ENCODE measurements around the gene PTGFRN. TPM values are rescaled to one million over a fixed set of nuclear protein-coding genes. Genes with fewer than 3 reads are reported as not detected.

Gene PTGFRN
- total RNA-seq, 1 experiment from 2014 or later = 60.6 TPM

- Histone ChIP-seq H3K79me2 (ENCODE audit: insufficient read depth, low read length) (no peaks in the 10 kb centered on the region), H3K4me2 (ENCODE audit: low read length) (no peak overlapping the region), H3K36me3 (ENCODE audit: control insufficient read depth in 1 of 2, insufficient read depth in 2 of 2, low read length in 2 of 2) (no peaks in the 10 kb centered on the region), H3K4me1 (ENCODE audit: control insufficient read depth in 1 of 2, insufficient read depth in 2 of 2, low read length in 2 of 2) (no peaks in the 10 kb centered on the region), H3K27me3 (ENCODE audit: insufficient read depth, low read length) (no peaks in the 10 kb centered on the region), H4K20me1 (ENCODE audit: insufficient read depth) (no peaks in the 10 kb centered on the region), H3K9me3 (ENCODE audit: control insufficient read depth in 1 of 2, insufficient read depth in 1 of 2, low read depth in 1 of 2, low read length in 2 of 2) (no peaks in the 10 kb centered on the region), H3K27ac (ENCODE audit: low read depth, low read length) (no peak overlapping the region), H3K9me2 (ENCODE audit: insufficient read depth) (no peaks in the 10 kb centered on the region), H3K9ac (ENCODE audit: low read length) (no peak overlapping the region), H2AFZ (ENCODE audit: low read depth, low read length, poor library complexity, severe bottlenecking) (no peak overlapping the region), H3K4me3 (replicated peaks in 1 of 2; ENCODE audit: low read depth in 1 of 2, low read length in 2 of 2) (no peak overlapping the region)
- DNase-seq (ENCODE audit: low read depth, low spot score) (no peak), ATAC-seq (no peak)
- POLR2A ChIA-PET = no interaction called here
- intact Hi-C loops (cut with micrococcal nuclease) = no loop called here
- CTCF ChIA-PET = no interaction called here
- BruUV-seq (replicated peaks) = no TSS peak
- RAD21 ChIA-PET (ENCODE audit: low non-redundant PET in 1 of 2, low total read pairs in 2 of 2, uncharacterized antibody in 2 of 2, unreplicated experiment in 2 of 2) = no interaction called here
- TF ChIP-seq EZH2phosphoT487 (IDR thresholded peaks at IDR 0.05; ENCODE audit: borderline replicate concordance) (no peak), ZBTB33 (IDR thresholded peaks at IDR 0.05; ENCODE audit: extremely low read depth, insufficient replicate concordance, low read length) (no peak), SRF (IDR thresholded peaks at IDR 0.05; ENCODE audit: low read depth) (no peak), ZNF274 (IDR thresholded peaks at IDR 0.05; ENCODE audit: low read depth, low read length) (no peak), FOSL1 (IDR thresholded peaks at IDR 0.05; ENCODE audit: low read depth) (no peak), POLR2A (IDR thresholded peaks at IDR 0.05; ENCODE audit: borderline replicate concordance, extremely low read depth, insufficient read depth, insufficient read length) (no peak), CEBPB (IDR thresholded peaks at IDR 0.05; ENCODE audit: low read depth) (no peak), ATF3 (IDR thresholded peaks at IDR 0.05) (no peak), TCF7L2 (IDR thresholded peaks at IDR 0.05; ENCODE audit: borderline replicate concordance, extremely low read depth, insufficient read depth, insufficient read length) (no peak), JUND (IDR thresholded peaks at IDR 0.05) (no peak), REST (IDR thresholded peaks at IDR 0.05; ENCODE audit: low read depth) (no peak), RAD21 (IDR thresholded peaks at IDR 0.05; ENCODE audit: low read depth) (no peak)
These were observed 107.3 kb downstream of the PTGFRN start for GRCh38 chr1:117017062-117017461.

Data from HCT116 (cell line).